Parathyroid adenoma (tissue), 2 donors: ENCODE measurements around the gene NFYC.

Experiments used
- H2AFZ ChIP-seq: fragments of 300-600 bp; sonication (generic); one replicate; pipeline ENCODE4 v1.7.0; 2017; ENCODE audit warnings: antibody characterized with exemption, mild to moderate bottlenecking
- H3K27ac ChIP-seq: fragments of 300-600 bp; sonication (generic); one replicate; pipeline ENCODE4 v1.7.0; 2017
- H3K27me3 ChIP-seq: fragments of 300-600 bp; sonication (generic); one replicate; pipeline ENCODE4 v1.7.0; 2017; ENCODE audit warnings: low read length; ENCODE audit not compliant: control insufficient read depth, insufficient read depth
- H3K36me3 ChIP-seq: fragments of 300-600 bp; sonication (generic); one replicate; pipeline ENCODE4 v1.7.0; 2017; ENCODE audit warnings: low read length; ENCODE audit not compliant: control insufficient read depth, insufficient read depth
- H3K4me1 ChIP-seq: fragments of 300-600 bp; sonication (generic); one replicate; pipeline ENCODE4 v1.7.0; 2017; ENCODE audit warnings: control low read depth
- H3K4me2 ChIP-seq: fragments of 300-600 bp; sonication (generic); one replicate; pipeline ENCODE4 v1.7.0; 2017; ENCODE audit warnings: low read length
- H3K4me3 ChIP-seq: fragments of 300-600 bp; sonication (generic); one replicate; pipeline ENCODE4 v1.7.0; 2017; ENCODE audit warnings: low read depth, low read length
- H3K79me2 ChIP-seq: fragments of 300-600 bp; sonication (generic); one replicate; pipeline ENCODE4 v1.7.0; 2017; ENCODE audit warnings: control low read depth
- H3K9ac ChIP-seq: fragments of 300-600 bp; sonication (generic); one replicate; pipeline ENCODE4 v1.7.0; 2017; ENCODE audit warnings: mild to moderate bottlenecking
- H3K9me3 ChIP-seq: fragments of 300-600 bp; sonication (generic); one replicate; pipeline ENCODE4 v1.7.0; 2017; ENCODE audit warnings: low read length; ENCODE audit not compliant: control insufficient read depth
- CTCF ChIP-seq: fragments of 300-600 bp; sonication (generic); IDR thresholded peaks from one replicate; pipeline ENCODE4 v1.7.0; 2017; ENCODE audit warnings: antibody characterized with exemption, mild to moderate bottlenecking
- donor health status: primary hyperparathyroidism.

The NFYC gene

DNA sequence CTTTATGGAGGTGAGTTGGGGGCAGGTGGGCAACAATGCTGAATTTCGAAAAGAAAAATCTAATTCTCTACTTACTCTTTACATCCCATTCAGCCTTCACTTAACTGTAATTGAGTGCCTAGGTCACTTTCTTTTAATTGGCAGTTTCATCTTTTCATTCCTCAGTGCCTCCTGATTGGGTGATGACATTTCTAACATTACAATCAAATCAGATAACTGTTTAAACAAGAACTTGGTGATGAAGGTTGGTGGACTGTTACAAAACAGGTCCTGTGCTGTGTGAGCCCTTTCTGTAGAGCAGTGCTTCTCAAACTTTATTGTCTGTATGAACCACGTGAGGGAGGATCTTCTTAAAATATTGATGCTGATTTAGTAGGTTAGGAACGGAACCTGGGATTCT, 51.9 kb downstream of the NFYC start:
- Histone ChIP-seq H3K36me3 (no peaks in the 10 kb centered on the region), H2AFZ (no peak overlapping the region), H3K4me2 (no peak overlapping the region), H3K79me2 (peaks cover 2% of the 10 kb centered on the region), H3K27me3 (no peaks in the 10 kb centered on the region), H3K9me3 (no peaks in the 10 kb centered on the region), H3K4me3 (no peak overlapping the region), H3K4me1 (no peaks in the 10 kb centered on the region), H3K27ac (no peak overlapping the region), H3K9ac (no peak overlapping the region)
- TF ChIP-seq CTCF, result no peak

GRCh38 chr1:40743860-40744259, 52.4 kb downstream of the NFYC start:
- Histone ChIP-seq H3K36me3 (no peaks in the 10 kb centered on the region), H3K4me1 (peaks cover 2% of the 10 kb centered on the region), H3K4me2 (no peak overlapping the region), H3K27me3 (no peaks in the 10 kb centered on the region), H3K9ac (no peak overlapping the region), H3K27ac (no peak overlapping the region), H3K4me3 (no peak overlapping the region), H3K9me3 (no peaks in the 10 kb centered on the region), H3K79me2 (peaks cover 2% of the 10 kb centered on the region), H2AFZ (no peak overlapping the region)
- no peak for TF ChIP-seq CTCF

DNA sequence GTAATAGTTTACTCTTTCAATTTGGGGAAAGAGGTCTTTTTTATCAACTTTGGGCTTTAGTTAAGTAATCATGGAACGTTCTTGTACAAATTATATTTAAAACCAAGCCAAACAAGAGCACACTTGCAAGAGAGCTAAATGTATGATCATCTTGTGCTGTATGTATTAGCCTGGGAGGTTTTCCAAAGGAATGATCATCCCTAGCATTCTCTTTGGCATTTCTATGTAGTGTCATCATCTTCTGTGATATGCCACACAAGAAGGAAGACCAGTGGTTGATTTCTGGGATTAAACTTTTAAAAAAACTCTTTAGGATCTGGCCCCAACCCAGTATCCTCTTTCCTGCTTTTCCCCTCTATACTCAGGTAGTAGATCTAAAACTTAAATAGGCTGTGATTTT, 53.7 kb downstream of the NFYC start:
- H3K9ac ChIP-seq, result no peak overlapping the region
- no peaks in the 10 kb centered on the region for H3K36me3 ChIP-seq
- no peak overlapping the region for H3K27ac ChIP-seq
- no peak overlapping the region for H3K4me2 ChIP-seq
- H3K4me3 ChIP-seq, result no peak overlapping the region
- no peak overlapping the region for H2AFZ ChIP-seq
- no peaks in the 10 kb centered on the region for H3K79me2 ChIP-seq
- H3K4me1 ChIP-seq, result peaks cover 4% of the 10 kb centered on the region
- no peaks in the 10 kb centered on the region for H3K9me3 ChIP-seq
- TF ChIP-seq CTCF, result no peak
- no peaks in the 10 kb centered on the region for H3K27me3 ChIP-seq

DNA sequence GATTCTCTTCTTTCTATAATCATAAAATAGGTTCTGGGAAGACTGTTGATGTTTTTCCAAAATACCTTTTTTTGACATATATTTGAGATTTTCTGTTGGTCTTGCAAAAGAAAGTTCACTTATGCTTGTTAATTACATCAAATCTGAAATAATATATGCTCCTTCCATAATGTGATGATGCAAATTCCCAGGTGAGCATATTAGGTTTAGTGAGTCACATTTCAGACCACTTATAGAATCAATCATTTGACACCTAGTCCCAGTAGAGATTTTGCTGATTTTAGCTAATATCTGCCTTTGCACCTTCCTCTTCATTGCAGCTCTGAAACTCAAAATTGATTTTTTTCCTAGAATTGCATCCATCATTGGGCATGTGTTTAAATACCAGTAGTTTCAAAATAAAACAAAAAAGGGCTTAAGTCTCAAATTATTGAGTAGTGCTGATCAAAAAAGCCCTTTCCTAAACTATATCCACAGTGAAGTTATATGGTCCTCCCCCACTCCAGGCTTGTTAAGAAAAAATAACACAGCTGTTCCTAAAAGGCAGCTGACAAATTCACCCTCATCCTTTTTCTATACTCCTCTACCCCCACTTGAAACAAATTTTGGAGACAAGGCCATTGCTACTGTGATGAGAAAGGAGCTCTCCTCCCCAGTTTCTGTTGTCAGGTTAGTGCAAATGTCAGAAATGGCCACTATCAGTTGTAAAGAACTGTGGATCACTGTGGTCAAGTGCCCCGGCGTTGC, 55.0 kb downstream of the NFYC start:
- Histone ChIP-seq H3K36me3 (no peaks in the 10 kb centered on the region), H3K9me3 (no peaks in the 10 kb centered on the region)

More for the DNA sequence above, 55.0 kb downstream of the NFYC start:
- H3K9ac ChIP-seq, result no peak overlapping the region
- H3K27ac ChIP-seq, result no peak overlapping the region
- no peak overlapping the region for H2AFZ ChIP-seq
- peaks cover 4% of the 10 kb centered on the region for H3K4me1 ChIP-seq
- no peak overlapping the region for H3K4me2 ChIP-seq
- no peak for TF ChIP-seq CTCF
- H3K27me3 ChIP-seq, result no peaks in the 10 kb centered on the region
- no peaks in the 10 kb centered on the region for H3K79me2 ChIP-seq
- H3K4me3 ChIP-seq, result no peak overlapping the region
